WTC11 (cell line): Measurements from ENCODE around the gene DNAAF1.

ENCODE experiments used
- ATF2 ChIP-seq: sonication (generic); formaldehyde crosslinking; IDR thresholded peaks from 2 replicates; pipeline ENCODE4 v1.8.1; 2022; ENCODE audit warnings: low read depth, missing genetic modification reagents, borderline replicate concordance
- ATF3 ChIP-seq: sonication (generic); formaldehyde crosslinking; conservative IDR thresholded peaks from 2 replicates; pipeline ENCODE4 v1.8.1; 2022; ENCODE audit warnings: mild to moderate bottlenecking, missing genetic modification reagents
- CTCF ChIP-seq: fragments of 200-600 bp; IDR thresholded peaks from 2 replicates; pipeline ENCODE4 v1.8.0; 2022; ENCODE audit warnings: antibody characterized with exemption
- GABPB1 ChIP-seq: sonication (generic); formaldehyde crosslinking; IDR thresholded peaks from 2 replicates; pipeline ENCODE4 v1.8.1; 2023; ENCODE audit warnings: mild to moderate bottlenecking, missing genetic modification reagents
- KAT7 ChIP-seq: sonication (generic); formaldehyde crosslinking; IDR thresholded peaks from 2 replicates; pipeline ENCODE4 v1.8.1; 2023; ENCODE audit warnings: missing genetic modification reagents, mild to moderate bottlenecking, borderline replicate concordance
- MAX ChIP-seq: sonication (generic); formaldehyde crosslinking; IDR thresholded peaks from 2 replicates; pipeline ENCODE4 v1.8.0; 2022; ENCODE audit warnings: mild to moderate bottlenecking, missing genetic modification reagents
- NFE2L1 ChIP-seq: sonication (generic); formaldehyde crosslinking; IDR thresholded peaks from 2 replicates; pipeline ENCODE4 v1.8.1; 2023; ENCODE audit warnings: missing genetic modification reagents
- NR2C2 ChIP-seq: sonication (generic); formaldehyde crosslinking; IDR thresholded peaks from 2 replicates; pipeline ENCODE4 v1.8.0; 2022; ENCODE audit warnings: mild to moderate bottlenecking, missing genetic modification reagents
- STAT6 ChIP-seq: sonication (generic); formaldehyde crosslinking; conservative IDR thresholded peaks from 2 replicates; pipeline ENCODE4 v1.8.1; 2023; ENCODE audit warnings: mild to moderate bottlenecking, low read depth, missing genetic modification reagents, moderate library complexity
- USF1 ChIP-seq: sonication (generic); formaldehyde crosslinking; IDR thresholded peaks from 2 replicates; pipeline ENCODE4 v1.8.0; 2022; ENCODE audit warnings: mild to moderate bottlenecking, missing genetic modification reagents
- USF2 ChIP-seq: sonication (generic); formaldehyde crosslinking; IDR thresholded peaks from 2 replicates; pipeline ENCODE4 v1.8.1; 2023; ENCODE audit warnings: mild to moderate bottlenecking, missing genetic modification reagents, moderate library complexity

GRCh38 chr16:84132527-84133285 lies 12.4 kb upstream of the DNAAF1 start:
- no peak for TF ChIP-seq NFE2L1 (CRISPR knock-in tag)
- TF ChIP-seq NR2C2 (CRISPR knock-in tag): no peak
- no peak for TF ChIP-seq MAX (CRISPR knock-in tag)
- TF ChIP-seq GABPB1 (CRISPR knock-in tag): no peak
- TF ChIP-seq CTCF: no peak
- TF ChIP-seq USF2: no peak
- TF ChIP-seq ATF2 (CRISPR knock-in tag): no peak
- no peak for TF ChIP-seq ATF3
- TF ChIP-seq KAT7 (CRISPR knock-in tag): no peak
- no peak for TF ChIP-seq USF1 (CRISPR knock-in tag)
- TF ChIP-seq STAT6 (CRISPR knock-in tag): no peak
